ENCODE results near the gene OSBPL9. TPM values are rescaled to one million over a fixed set of nuclear protein-coding genes. Genes with fewer than 3 reads are reported as not detected.
A peak's percentile ranks its signal among the peaks of the same experiment; 100 is the strongest.

OSBPL9 gene
- total and polyA plus RNA-seq, 9 of the 15 experiments (the other 6 are each of a cell fraction or from before 2014, with no cell fraction given) = 43.9 to 217 (median 170) TPM

- Histone ChIP-seq H2AFZ (ENCODE audit: low read depth, low read length) (no peak overlapping the region), H3K4me3 (no peak overlapping the region), H4K20me1 (replicated peaks; ENCODE audit: control insufficient read depth, insufficient read depth, low read length) (peaks cover 3% of the 10 kb centered on the region; the same call in 1 of the 2 replicates), H3K36me3 (ENCODE audit: control insufficient read depth, insufficient read depth, low read length) (no peaks in the 10 kb centered on the region), H3K4me1 (replicated peaks in 1 of 2; ENCODE audit: control insufficient read depth in 2 of 2, insufficient read depth in 2 of 2, low read length in 2 of 2) (peaks cover 29 to 58% of the 10 kb centered on the region in 2 experiments), H3K4me2 (ENCODE audit: insufficient read depth, low read length) (0 out of 2 replicates have a peak overlapping the region, but pooled peaks have one; percentile 30), H3K9me1 (ENCODE audit: control insufficient read depth, insufficient read depth, low read length) (peaks cover 3% of the 10 kb centered on the region), H3K79me2 (ENCODE audit: control insufficient read depth, insufficient read depth, low read length) (peaks cover 82% of the 10 kb centered on the region), H3K9me3 (replicated peaks; ENCODE audit: control insufficient read depth, insufficient read depth, low read depth, low read length) (no peaks in the 10 kb centered on the region), H3K27ac (ENCODE audit: extremely low read depth, low read depth, low read length) (peak overlapping the region; percentile 4; the same call in 1 of the 3 replicates), H3K9ac (ENCODE audit: insufficient read depth in 1 of 2, low read depth in 2 of 2, low read length in 2 of 2) (no peak overlapping the region; a peak in 1 of 4 replicates), H3K27me3 (ENCODE audit: control insufficient read depth in 2 of 2, insufficient read depth in 2 of 2, low read length in 2 of 2) (no peaks in the 10 kb centered on the region)
- in situ Hi-C loops (cut with MboI) = no loop called here
- CTCF ChIA-PET (ENCODE audit: low intra/inter-chr PET ratio) = no interaction called here
- POLR2A ChIA-PET = interaction anchor here (1.4 to 3.0 kb wide), 5 partner anchors 11 to 111 kb away, joined by 3 to 27 read pairs (median 4); no protein-coding TSS in a partner anchor
- DNase-seq (ENCODE audit: extremely low read depth in 1 of 4, low spot score in 3 of 4) (peak in 1 of 4 experiments; percentile 31), ATAC-seq (no peak), FAIRE-seq (no peak)
- no TSS peak for BruUV-seq (replicated peaks)
- TF ChIP-seq DPF2 (IDR thresholded peaks at IDR 0.05) (peak; percentile 43; the same call in 1 of the 2 replicates), C11orf30 (IDR thresholded peaks at IDR 0.05; ENCODE audit: low read depth) (peak; percentile 24; the same call in 1 of the 2 replicates), MLLT1 (IDR thresholded peaks at IDR 0.05) (0 out of 4 replicates have a peak, but pooled peaks of 1 of the 2 experiments have one; percentile 31), HDGF (IDR thresholded peaks at IDR 0.05) (0 out of 2 replicates have a peak, but pooled peaks have one; percentile 51), MTA1 (IDR thresholded peaks at IDR 0.05; ENCODE audit: borderline replicate concordance) (0 out of 2 replicates have a peak, but pooled peaks have one; percentile 27), PKNOX1 (IDR thresholded peaks at IDR 0.05) (0 out of 2 replicates have a peak, but pooled peaks have one; percentile 21), CREB1 (IDR thresholded peaks at IDR 0.05) (no peak), CREB1 (CRISPR knock-in tag; IDR thresholded peaks at IDR 0.05) (no peak), ZNF316 (IDR thresholded peaks at IDR 0.05) (peak; percentile 36), HSF4 (CRISPR knock-in tag; IDR thresholded peaks at IDR 0.05; ENCODE audit: borderline replicate concordance) (no peak)
- intact Hi-C loops (cut with micrococcal nuclease) = loop anchor here (5.0 kb wide), 1 partner anchor 257 kb away; the partner anchor contains the start of gene NRDC
- 10% methylated on average over 1 of the region's 1 CpG for WGBS (ENCODE audit: insufficient coverage, low coverage, missing lambda C conversion rate)
Measured at GRCh38 chr1:51620470-51620869, 3.6 kb downstream of the OSBPL9 start.
